NCI-H446 treated with DMSO at 0.1 percent for 48 hours (cell line): Measurements from ENCODE around the gene TASOR2.

Experiments
- DNase-seq: peaks from one replicate; lab custom pipeline; 2025; lab: John Stamatoyannopoulos, UW

Gene TASOR2

GRCh38 chr10:5683065-5683464 lies 1.6 kb upstream of the TASOR2 start:
- DNase-seq = no peak

GRCh38 chr10:5684971-5685763 lies 529 bp downstream of the TASOR2 start:
- DNase-seq = peak; percentile 1

- DNase-seq = no peak
Measured at GRCh38 chr10:5685764-5686240, 1.2 kb downstream of the TASOR2 start.

GRCh38 chr10:5688587-5688986 lies 3.9 kb downstream of the TASOR2 start:
- DNase-seq = no peak

GRCh38 chr10:5691786-5692185 lies 7.1 kb downstream of the TASOR2 start:
- DNase-seq = no peak

- no peak for DNase-seq
Measured at GRCh38 chr10:5692461-5693358, 8.1 kb downstream of the TASOR2 start.

GRCh38 chr10:5694573-5694972 lies 9.9 kb downstream of the TASOR2 start:
- DNase-seq = no peak

- no peak for DNase-seq
Measured at GRCh38 chr10:5697342-5697741, 12.7 kb downstream of the TASOR2 start.

GRCh38 chr10:5698062-5698461 lies 13.4 kb downstream of the TASOR2 start:
- no peak for DNase-seq

- no peak for DNase-seq
Measured at GRCh38 chr10:5708356-5708755, 23.7 kb downstream of the TASOR2 start.

- DNase-seq = no peak
Measured at GRCh38 chr10:5709865-5710264, 25.2 kb downstream of the TASOR2 start.

- no peak for DNase-seq
Measured at GRCh38 chr10:5710859-5711258, 26.2 kb downstream of the TASOR2 start.

- no peak for DNase-seq
Measured at GRCh38 chr10:5711642-5712041, 27.0 kb downstream of the TASOR2 start.

GRCh38 chr10:5719546-5719945 lies 34.9 kb downstream of the TASOR2 start:
- no peak for DNase-seq

GRCh38 chr10:5720182-5720581 lies 35.5 kb downstream of the TASOR2 start:
- no peak for DNase-seq

- no peak for DNase-seq
Measured at GRCh38 chr10:5723692-5724091, 39.1 kb downstream of the TASOR2 start.

GRCh38 chr10:5730766-5731165 lies 46.1 kb downstream of the TASOR2 start:
- no peak for DNase-seq

- no peak for DNase-seq
Measured at GRCh38 chr10:5731559-5731958, 46.9 kb downstream of the TASOR2 start.

- no peak for DNase-seq
Measured at GRCh38 chr10:5732141-5732540, 47.5 kb downstream of the TASOR2 start.
